ENCODE measurements around the gene CRYGA.

Gene CRYGA, protein sequence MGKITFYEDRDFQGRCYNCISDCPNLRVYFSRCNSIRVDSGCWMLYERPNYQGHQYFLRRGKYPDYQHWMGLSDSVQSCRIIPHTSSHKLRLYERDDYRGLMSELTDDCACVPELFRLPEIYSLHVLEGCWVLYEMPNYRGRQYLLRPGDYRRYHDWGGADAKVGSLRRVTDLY

GRCh38 chr2:208163489-208163888 lies at the start of gene CRYGA:
Gene CRYGA, minus strand, starts transcription at chr2:208163589. Its CDS starts 33 bp downstream, at chr2:208163556.
- no peak for DNase-seq (ENCODE audit: low read depth)

GRCh38 chr2:208210688-208211451 lies 47.5 kb upstream of the CRYGA start:
- no peak for DNase-seq (ENCODE audit: low read depth)

- DNase-seq (ENCODE audit: low read depth), result no peak
Measured at GRCh38 chr2:208208335-208209085, 45.1 kb upstream of the CRYGA start.

GRCh38 chr2:208207769-208208168 lies 44.4 kb upstream of the CRYGA start:
- DNase-seq (ENCODE audit: low read depth), result no peak

GRCh38 chr2:208204166-208204565 lies 40.8 kb upstream of the CRYGA start:
- no peak for DNase-seq (ENCODE audit: low read depth)

GRCh38 chr2:208195531-208195930 lies 32.1 kb upstream of the CRYGA start:
- no peak for DNase-seq (ENCODE audit: low read depth)

DNA sequence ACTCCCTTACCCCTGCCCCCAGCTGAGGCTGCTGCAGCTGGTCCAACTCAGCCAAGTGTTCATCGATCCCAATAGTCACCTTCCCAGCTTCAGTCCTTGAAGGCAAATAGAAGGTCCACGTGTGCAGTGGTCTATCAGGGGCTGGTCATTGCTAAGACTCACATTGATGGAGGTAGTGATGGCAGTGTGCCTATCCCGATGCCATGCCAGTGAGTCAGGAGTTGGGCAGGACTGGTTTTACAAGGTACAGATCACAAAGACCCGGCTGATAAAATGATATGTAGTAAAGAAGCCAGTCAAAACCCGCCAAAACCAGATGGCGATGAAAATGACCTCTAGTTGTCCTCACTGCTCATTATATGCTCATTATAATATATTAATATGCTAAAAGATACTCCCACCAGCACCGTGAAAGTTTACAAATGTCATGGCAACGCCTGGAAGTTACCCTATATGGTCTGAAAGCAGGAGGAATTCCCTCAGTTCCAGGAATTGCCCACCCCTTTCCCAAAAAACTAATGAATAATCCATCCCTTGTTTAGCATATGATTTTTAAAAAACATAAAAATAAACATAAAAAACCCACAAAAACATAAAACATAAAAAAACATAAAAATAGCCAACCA lies 29.3 kb upstream of the CRYGA start:
- no peak for DNase-seq (ENCODE audit: low read depth)

DNA sequence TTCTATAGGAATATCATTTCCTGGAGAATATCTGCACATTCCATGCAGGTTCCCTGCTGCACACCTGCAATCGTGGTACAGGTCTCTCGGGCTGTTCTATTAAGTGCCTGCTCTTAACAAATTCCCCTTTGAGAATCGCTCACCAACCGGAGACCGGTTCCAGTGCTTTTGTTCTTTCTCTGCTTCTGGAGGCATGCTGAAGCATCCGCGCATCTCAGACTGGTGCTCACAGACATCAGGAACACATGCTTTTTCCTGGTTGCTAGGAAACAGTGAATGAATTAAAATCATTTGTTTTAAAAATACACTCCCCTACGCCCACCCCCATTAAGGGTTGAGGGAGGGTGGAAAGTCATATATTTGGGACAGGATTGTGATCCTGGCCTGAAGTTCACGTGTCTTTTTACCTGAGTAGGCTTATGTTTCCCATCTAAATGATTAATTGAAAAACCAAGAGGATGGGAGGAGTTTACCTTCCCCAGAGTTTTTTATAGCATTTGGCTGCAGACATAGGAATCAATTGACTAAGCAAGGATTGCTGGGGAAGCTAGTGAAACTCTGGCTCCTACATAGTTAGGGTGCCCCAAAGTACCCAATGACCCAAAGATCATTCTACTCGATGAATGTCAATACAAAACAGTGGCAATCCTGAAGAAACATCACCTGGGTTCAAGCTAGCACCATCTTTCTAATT lies 26.6 kb upstream of the CRYGA start, which contains the start of gene C2orf80:
Gene C2orf80 (minus strand): TSS at position 221 of the 694 bp plus-strand sequence. CDS start 3,044 bp downstream, outside the sequence.
- no peak for DNase-seq (ENCODE audit: low read depth)

- DNase-seq (ENCODE audit: low read depth), result no peak
Measured at GRCh38 chr2:208189069-208189809, 25.9 kb upstream of the CRYGA start.

- DNase-seq (ENCODE audit: low read depth), result no peak
Measured at GRCh38 chr2:208186893-208187292, 23.5 kb upstream of the CRYGA start.

GRCh38 chr2:208186465-208186864 lies 23.1 kb upstream of the CRYGA start:
- no peak for DNase-seq (ENCODE audit: low read depth)

- DNase-seq (ENCODE audit: low read depth), result no peak
Measured at GRCh38 chr2:208183972-208184705, 20.8 kb upstream of the CRYGA start.

DNA sequence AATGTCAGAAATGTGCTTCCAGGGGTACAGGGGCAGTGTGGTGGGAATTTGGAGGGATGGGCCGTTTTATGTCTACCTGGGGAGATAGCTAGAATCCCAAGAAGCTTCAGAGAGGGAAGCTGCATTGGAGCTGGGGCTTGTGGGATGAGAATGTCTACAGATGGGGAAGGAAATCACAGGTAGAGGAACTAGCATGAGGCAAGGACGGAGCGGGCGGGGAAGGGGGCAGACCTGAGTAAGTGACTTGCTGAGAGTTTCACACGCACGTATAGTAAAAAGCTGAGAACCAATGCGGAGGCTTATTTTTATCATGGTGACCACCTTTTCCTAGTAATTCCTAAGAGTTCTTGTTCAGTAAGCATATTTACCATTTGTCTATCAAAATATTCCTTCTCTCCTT lies 20.1 kb upstream of the CRYGA start:
- no peak for DNase-seq (ENCODE audit: low read depth)

- no peak for DNase-seq (ENCODE audit: low read depth)
Measured at GRCh38 chr2:208182835-208183234, 19.4 kb upstream of the CRYGA start.

- DNase-seq (ENCODE audit: low read depth), result no peak
Measured at GRCh38 chr2:208179028-208179609, 15.7 kb upstream of the CRYGA start.

DNA sequence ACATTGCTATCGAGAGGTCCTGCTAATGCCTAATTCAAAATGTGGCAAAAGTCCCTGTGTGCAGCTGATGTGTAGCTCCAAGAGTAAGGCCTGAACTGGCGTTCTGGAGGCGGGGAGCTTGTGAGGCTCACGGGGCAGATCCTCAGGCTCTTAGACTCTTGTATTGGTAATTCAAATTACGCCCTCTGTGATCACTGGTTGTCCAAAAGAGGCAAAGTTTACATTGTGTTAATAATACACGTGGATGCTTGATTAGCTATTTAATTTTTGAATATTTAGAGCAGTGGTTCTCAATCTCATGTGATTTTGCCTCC lies 12.4 kb upstream of the CRYGA start:
- no peak for DNase-seq (ENCODE audit: low read depth)

DNA sequence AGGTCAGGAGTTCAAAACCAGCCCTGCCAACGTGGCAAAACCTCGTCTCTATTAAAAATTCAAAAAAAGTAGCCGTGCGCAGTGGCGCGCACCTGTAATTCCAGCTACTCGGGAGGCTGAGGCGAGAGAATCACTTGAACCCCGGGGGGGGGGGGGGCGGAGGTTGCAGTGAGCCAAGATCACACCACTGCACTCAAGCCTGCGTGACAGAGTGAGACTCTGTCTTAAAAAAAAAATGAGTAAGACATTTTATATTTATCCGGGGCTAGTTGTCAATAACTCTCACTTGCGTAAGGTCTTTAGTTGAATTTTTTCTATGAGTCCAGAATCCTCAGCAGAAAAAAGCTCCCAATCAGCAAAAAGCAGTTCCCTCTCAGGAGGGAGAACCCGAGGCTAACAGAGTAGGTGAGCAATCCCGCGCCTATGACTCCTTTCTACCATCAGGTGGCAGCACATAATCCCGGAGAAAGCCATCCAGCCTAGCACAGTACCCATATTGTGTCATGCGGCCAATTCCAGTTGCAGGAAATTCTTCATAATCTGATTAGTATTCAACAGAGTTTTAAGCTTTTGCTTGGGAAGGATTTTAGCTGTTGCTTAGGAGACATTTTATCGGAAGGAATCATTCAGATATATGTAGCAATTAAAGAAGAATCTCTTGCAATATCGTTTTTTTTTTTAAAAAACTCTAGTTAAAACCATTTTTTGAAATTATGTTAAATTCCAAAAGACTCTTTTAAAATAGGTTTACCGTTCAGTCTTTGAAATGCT lies 11.9 kb upstream of the CRYGA start:
- DNase-seq (ENCODE audit: low read depth), result peak; percentile 2

DNA sequence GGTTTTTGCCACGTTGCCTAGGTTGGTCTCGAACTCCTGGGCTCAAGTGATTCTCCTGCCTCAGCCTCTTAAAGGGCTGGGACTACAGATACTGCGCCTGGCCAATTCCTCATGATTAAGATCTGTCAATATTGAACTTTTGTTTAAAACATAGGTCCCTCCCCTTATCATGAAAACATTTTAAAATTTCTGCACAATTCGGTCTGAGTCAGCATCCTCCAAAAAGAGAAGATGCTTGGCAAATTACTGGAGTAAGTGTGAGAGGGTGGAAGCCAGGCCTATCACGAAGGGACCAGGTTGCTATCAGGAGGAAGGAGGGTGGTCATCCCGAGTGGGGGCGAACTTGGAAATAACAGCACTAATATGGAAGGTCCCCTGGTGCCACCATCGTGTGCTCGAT lies 10.8 kb upstream of the CRYGA start:
- no peak for DNase-seq (ENCODE audit: low read depth)

GRCh38 chr2:208172125-208172524 lies 8.7 kb upstream of the CRYGA start:
- DNase-seq (ENCODE audit: low read depth), result no peak
